ENCODE results near the gene APBB2.

APBB2 gene

DNA sequence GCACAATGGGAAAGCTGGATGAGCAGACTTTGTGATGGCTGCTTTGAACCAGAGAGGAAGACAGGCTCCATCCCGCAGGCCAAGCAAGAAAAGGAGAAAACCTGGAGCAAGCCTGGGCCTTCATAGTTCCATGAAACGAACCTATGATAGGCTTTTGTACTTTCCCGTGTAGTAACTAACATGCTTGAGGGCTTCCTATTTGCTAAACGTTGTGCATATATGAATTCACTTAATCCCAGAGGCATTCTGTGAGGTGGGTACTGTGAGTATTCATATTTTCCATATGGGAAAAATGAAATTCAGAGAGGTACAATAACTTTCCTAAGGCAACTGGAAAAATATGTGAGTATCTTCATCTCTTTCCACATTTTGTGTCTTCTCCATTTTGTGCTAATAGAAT, 13.6 kb upstream of the APBB2 start:
- H3K4me3 Mint-ChIP-seq: no peak overlapping the region
- no peaks in the 10 kb centered on the region for H3K36me3 Mint-ChIP-seq (ENCODE audit: low read depth)
- H3K27ac Mint-ChIP-seq: no peak overlapping the region
- H3K27me3 Mint-ChIP-seq: peaks cover 5% of the 10 kb centered on the region
- H3K9me3 Mint-ChIP-seq: no peaks in the 10 kb centered on the region
- H3K4me1 Mint-ChIP-seq (ENCODE audit: low read depth): no peaks in the 10 kb centered on the region
- intact Hi-C loops (cut with micrococcal nuclease): no loop called here

DNA sequence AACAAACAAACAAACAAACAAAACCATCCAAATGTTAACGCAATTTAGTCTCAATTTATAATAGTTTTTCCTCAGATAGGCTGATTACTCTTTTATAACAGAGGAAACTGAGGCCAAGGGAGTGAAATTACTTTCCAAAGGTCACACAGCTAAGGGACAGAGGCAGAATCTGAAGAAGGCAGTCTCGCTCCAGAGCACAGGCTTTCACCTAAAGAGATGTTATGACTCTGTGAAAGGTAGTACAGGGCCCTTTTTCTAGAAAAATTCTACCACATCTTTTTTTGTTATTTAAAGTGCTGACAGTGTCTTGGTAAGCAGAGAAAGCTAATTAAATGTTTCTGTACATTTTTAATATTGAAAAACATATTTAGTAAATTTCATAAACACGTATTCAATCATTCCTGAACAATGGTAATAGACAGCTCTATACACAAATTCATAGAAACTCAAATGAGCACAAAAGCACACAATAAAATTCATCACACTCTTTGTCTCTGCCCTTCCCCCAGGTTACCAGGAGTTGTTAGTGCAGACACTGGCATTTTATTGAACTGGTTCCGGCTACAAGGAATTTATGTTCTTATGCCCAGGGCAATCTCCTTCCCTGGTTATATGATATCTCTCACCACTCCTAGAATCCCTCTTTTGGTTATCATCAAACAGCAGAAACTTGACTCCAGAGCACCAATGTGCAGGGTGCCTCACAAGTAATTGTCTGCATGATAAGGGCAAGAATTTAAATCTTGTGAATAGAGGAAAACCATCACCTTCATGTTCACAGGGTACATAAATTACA, 7.7 kb upstream of the APBB2 start:
- Mint-ChIP-seq H3K27ac (no peak overlapping the region), H3K36me3 (ENCODE audit: low read depth) (no peaks in the 10 kb centered on the region), H3K4me1 (ENCODE audit: low read depth) (no peaks in the 10 kb centered on the region), H3K4me3 (no peak overlapping the region), H3K9me3 (no peaks in the 10 kb centered on the region), H3K27me3 (peaks cover 26% of the 10 kb centered on the region)
- intact Hi-C loops (cut with micrococcal nuclease): no loop called here

GRCh38 chr4:41219421-41219950, 5.1 kb upstream of the APBB2 start:
- no peak overlapping the region for H3K27ac Mint-ChIP-seq
- no peaks in the 10 kb centered on the region for H3K36me3 Mint-ChIP-seq (ENCODE audit: low read depth)
- no peak overlapping the region for H3K4me3 Mint-ChIP-seq
- H3K27me3 Mint-ChIP-seq: peaks cover 48% of the 10 kb centered on the region
- intact Hi-C loops (cut with micrococcal nuclease): no loop called here
- H3K9me3 Mint-ChIP-seq: no peaks in the 10 kb centered on the region
- H3K4me1 Mint-ChIP-seq (ENCODE audit: low read depth): peaks cover 19% of the 10 kb centered on the region

DNA sequence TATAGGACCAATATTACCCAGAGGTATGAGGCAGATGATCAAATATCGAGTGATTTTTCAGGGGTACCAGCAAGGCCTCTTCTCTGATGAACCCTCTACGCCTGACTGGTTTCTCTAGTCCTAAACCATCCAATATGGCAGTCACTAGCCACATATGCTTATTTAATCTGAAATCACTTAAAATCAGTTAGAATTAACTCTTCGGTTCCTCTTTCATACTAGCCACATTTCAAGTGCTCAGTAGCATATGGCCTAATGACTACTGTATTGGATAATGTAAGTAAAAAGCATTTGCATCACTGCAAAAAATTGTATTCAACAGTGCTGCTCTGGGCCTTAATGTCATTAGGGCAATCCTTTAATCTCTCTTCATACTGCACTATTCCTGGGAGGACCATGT, 4.4 kb upstream of the APBB2 start:
- peaks cover 55% of the 10 kb centered on the region for H3K27me3 Mint-ChIP-seq
- H3K9me3 Mint-ChIP-seq: no peaks in the 10 kb centered on the region
- no peaks in the 10 kb centered on the region for H3K36me3 Mint-ChIP-seq (ENCODE audit: low read depth)
- intact Hi-C loops (cut with micrococcal nuclease): no loop called here
- H3K27ac Mint-ChIP-seq: no peak overlapping the region
- no peak overlapping the region for H3K4me3 Mint-ChIP-seq
- H3K4me1 Mint-ChIP-seq (ENCODE audit: low read depth): peaks cover 27% of the 10 kb centered on the region

GRCh38 chr4:41217374-41217773, 3.0 kb upstream of the APBB2 start:
- peaks cover 40% of the 10 kb centered on the region for H3K4me1 Mint-ChIP-seq (ENCODE audit: low read depth)
- H3K27ac Mint-ChIP-seq: no peak overlapping the region
- intact Hi-C loops (cut with micrococcal nuclease): no loop called here
- no peak overlapping the region for H3K4me3 Mint-ChIP-seq
- no peaks in the 10 kb centered on the region for H3K36me3 Mint-ChIP-seq (ENCODE audit: low read depth)
- H3K9me3 Mint-ChIP-seq: no peaks in the 10 kb centered on the region
- peaks cover 67% of the 10 kb centered on the region for H3K27me3 Mint-ChIP-seq

DNA sequence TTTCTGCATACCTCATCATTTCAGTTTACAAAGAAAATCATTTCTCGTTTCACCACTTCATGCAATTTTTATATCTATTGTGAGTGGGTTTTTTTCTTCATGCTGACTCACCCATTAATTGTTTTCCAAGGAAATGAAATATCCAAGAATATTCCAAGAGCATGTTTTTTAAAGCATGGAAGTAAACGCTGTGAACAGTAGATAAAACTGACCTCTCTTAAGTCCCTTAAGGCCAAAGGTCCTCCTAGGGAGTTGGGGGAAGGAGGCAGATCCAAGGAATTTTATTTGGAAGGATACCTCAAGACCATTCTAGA, 2.6 kb upstream of the APBB2 start:
- peak overlapping the region; percentile 78 for H3K4me3 Mint-ChIP-seq
- no peaks in the 10 kb centered on the region for H3K9me3 Mint-ChIP-seq
- H3K27ac Mint-ChIP-seq: peak overlapping the region; percentile 66
- intact Hi-C loops (cut with micrococcal nuclease): no loop called here
- H3K4me1 Mint-ChIP-seq (ENCODE audit: low read depth): peaks cover 40% of the 10 kb centered on the region
- peaks cover 69% of the 10 kb centered on the region for H3K27me3 Mint-ChIP-seq
- no peaks in the 10 kb centered on the region for H3K36me3 Mint-ChIP-seq (ENCODE audit: low read depth)

DNA sequence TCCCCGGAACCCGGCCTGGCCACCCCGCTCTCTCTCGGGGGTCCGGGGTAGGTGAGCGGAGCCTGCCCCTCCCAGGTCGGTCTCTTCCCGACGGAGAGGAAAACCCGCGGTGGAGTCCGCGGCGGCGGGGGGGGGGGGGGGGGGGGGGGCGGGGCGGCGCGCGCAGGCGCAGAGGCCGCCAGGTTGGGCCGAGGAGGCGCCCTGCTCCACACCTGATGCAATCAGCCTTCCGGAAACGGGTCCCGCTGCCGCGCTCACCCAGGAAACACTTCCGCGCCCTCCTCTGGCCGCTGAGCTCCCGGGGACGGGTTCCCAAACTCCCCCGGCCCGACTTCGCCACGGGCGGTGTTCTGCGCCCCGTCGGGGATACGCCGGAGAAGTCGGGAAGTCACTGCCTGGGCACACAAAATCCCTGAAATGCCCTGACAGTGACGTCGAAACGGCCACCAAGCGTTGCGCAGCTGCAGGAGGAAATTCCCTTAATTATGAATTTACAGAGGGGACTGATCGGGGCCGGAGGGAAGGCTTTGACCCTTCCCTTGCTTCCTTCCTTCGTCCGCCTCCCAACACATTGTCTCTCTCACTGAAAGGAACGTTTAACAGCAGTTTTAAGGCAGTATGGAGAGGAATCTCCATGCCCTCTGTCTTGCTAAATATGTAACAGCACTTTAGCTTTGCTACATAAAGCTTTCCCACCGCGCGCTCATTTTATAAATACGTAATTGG, 2.1 kb upstream of the APBB2 start:
- Mint-ChIP-seq H3K4me1 (ENCODE audit: low read depth) (peaks cover 40% of the 10 kb centered on the region), H3K36me3 (ENCODE audit: low read depth) (no peaks in the 10 kb centered on the region), H3K27ac (peak overlapping the region; percentile 66), H3K4me3 (peak overlapping the region; percentile 78), H3K9me3 (no peaks in the 10 kb centered on the region), H3K27me3 (peaks cover 74% of the 10 kb centered on the region)
- intact Hi-C loops (cut with micrococcal nuclease): no loop called here

GRCh38 chr4:41215969-41216293, 1.6 kb upstream of the APBB2 start:
- Mint-ChIP-seq H3K4me3 (peak overlapping the region; percentile 78), H3K27me3 (peaks cover 72% of the 10 kb centered on the region), H3K36me3 (ENCODE audit: low read depth) (no peaks in the 10 kb centered on the region), H3K27ac (peak overlapping the region; percentile 66), H3K4me1 (ENCODE audit: low read depth) (peaks cover 40% of the 10 kb centered on the region), H3K9me3 (no peaks in the 10 kb centered on the region)
- intact Hi-C loops (cut with micrococcal nuclease): no loop called here

DNA sequence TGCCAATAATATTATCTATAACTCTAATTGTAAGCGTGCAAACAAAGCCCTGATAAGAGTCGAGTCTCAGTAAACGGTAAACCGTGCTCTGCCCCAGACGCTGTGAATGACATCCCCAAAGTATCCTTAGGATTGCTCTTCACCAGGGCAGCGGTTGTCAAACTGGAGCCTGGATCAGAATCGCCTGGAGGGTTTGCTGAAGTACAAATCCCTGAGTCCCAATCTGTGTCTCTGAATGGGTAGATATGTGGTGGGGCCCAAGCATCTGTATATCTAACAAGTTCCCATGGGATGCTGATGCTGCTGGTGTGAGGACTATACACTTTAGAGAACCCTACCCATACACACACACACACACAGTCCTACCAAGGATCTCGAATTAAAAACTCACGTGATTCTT, 813 bp upstream of the APBB2 start:
- Mint-ChIP-seq H3K36me3 (ENCODE audit: low read depth) (no peaks in the 10 kb centered on the region), H3K9me3 (no peaks in the 10 kb centered on the region), H3K4me3 (no peak overlapping the region), H3K27me3 (peaks cover 69% of the 10 kb centered on the region), H3K27ac (no peak overlapping the region), H3K4me1 (ENCODE audit: low read depth) (peaks cover 40% of the 10 kb centered on the region)
- intact Hi-C loops (cut with micrococcal nuclease): no loop called here

GRCh38 chr4:41214825-41215146, 444 bp upstream of the APBB2 start:
- H3K4me3 Mint-ChIP-seq: no peak overlapping the region
- intact Hi-C loops (cut with micrococcal nuclease): loop anchor here (1.0 kb wide), 1 partner anchor 287 kb away; no protein-coding TSS in a partner anchor
- no peak overlapping the region for H3K27ac Mint-ChIP-seq
- peaks cover 40% of the 10 kb centered on the region for H3K4me1 Mint-ChIP-seq (ENCODE audit: low read depth)
- no peaks in the 10 kb centered on the region for H3K9me3 Mint-ChIP-seq
- H3K36me3 Mint-ChIP-seq (ENCODE audit: low read depth): no peaks in the 10 kb centered on the region
- peaks cover 66% of the 10 kb centered on the region for H3K27me3 Mint-ChIP-seq

GRCh38 chr4:41213625-41214135, 662 bp downstream of the APBB2 start:
- intact Hi-C loops (cut with micrococcal nuclease): loop anchor here (1.0 to 2.0 kb wide), 2 partner anchors 237 to 286 kb away; no protein-coding TSS in a partner anchor
- Mint-ChIP-seq H3K4me1 (ENCODE audit: low read depth) (peaks cover 40% of the 10 kb centered on the region), H3K36me3 (ENCODE audit: low read depth) (no peaks in the 10 kb centered on the region), H3K4me3 (peak overlapping the region; percentile 88), H3K9me3 (no peaks in the 10 kb centered on the region), H3K27ac (peak overlapping the region; percentile 70), H3K27me3 (peaks cover 66% of the 10 kb centered on the region)

- no peak overlapping the region for H3K4me3 Mint-ChIP-seq
Observed at GRCh38 chr4:41212616-41213203, 1.6 kb downstream of the APBB2 start.

DNA sequence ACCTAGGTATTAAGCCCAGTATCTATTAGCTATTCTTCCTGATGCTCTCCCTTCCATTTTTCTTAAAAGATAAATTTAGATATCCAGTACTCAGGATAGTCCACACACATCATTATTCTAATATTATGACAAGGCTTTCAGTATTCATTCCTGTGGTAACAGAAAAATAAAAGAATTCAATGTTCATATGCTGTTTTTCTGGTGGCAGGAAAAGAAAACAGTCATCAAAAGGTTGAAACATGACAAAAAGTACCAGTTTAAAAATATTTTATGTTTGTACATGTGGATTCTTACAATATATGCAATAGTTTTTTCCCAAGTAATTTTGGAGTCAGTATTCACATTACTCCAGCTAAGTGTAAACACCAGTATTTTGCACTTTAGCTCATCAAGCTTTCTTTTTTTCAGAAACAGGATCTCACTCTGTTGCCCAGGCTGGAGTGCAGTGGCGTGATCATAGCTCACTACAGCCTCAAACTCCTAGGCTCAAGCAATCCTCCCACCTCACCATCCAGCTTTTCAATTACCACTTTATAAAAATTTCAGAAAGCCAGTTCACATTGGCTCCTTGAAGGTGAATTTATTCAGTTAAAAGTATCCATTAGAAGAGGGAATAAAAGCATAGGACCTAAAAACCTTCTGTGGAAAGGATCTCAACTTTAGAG, 2.3 kb downstream of the APBB2 start:
- H3K36me3 Mint-ChIP-seq (ENCODE audit: low read depth): no peaks in the 10 kb centered on the region
- H3K9me3 Mint-ChIP-seq: no peaks in the 10 kb centered on the region
- intact Hi-C loops (cut with micrococcal nuclease): loop anchor here (2.0 kb wide), 1 partner anchor 235 kb away; no protein-coding TSS in a partner anchor
- no peak overlapping the region for H3K27ac Mint-ChIP-seq
- peaks cover 59% of the 10 kb centered on the region for H3K27me3 Mint-ChIP-seq
- peaks cover 45% of the 10 kb centered on the region for H3K4me1 Mint-ChIP-seq (ENCODE audit: low read depth)
- no peak overlapping the region for H3K4me3 Mint-ChIP-seq

More at GRCh38 chr4:41212616-41213203, 1.6 kb downstream of the APBB2 start:
- Mint-ChIP-seq H3K9me3 (no peaks in the 10 kb centered on the region), H3K4me1 (ENCODE audit: low read depth) (peaks cover 40% of the 10 kb centered on the region), H3K27ac (peak overlapping the region; percentile 70), H3K36me3 (ENCODE audit: low read depth) (no peaks in the 10 kb centered on the region), H3K27me3 (peaks cover 66% of the 10 kb centered on the region)
- intact Hi-C loops (cut with micrococcal nuclease): loop anchor here (2.0 kb wide), 1 partner anchor 236 kb away; no protein-coding TSS in a partner anchor
